HG03097 (cell line): ENCODE measurements around the gene CCDC91.
A peak's percentile ranks its signal among the peaks of the same experiment; 100 is the strongest.

Experiments used
- ATAC-seq: cut with Tn5 transposase; IDR thresholded peaks from one replicate; pipeline ENCODE4 v1.9.1; 2021; ENCODE audit not compliant: unreplicated experiment, low FRiP score

The CCDC91 gene, protein sequence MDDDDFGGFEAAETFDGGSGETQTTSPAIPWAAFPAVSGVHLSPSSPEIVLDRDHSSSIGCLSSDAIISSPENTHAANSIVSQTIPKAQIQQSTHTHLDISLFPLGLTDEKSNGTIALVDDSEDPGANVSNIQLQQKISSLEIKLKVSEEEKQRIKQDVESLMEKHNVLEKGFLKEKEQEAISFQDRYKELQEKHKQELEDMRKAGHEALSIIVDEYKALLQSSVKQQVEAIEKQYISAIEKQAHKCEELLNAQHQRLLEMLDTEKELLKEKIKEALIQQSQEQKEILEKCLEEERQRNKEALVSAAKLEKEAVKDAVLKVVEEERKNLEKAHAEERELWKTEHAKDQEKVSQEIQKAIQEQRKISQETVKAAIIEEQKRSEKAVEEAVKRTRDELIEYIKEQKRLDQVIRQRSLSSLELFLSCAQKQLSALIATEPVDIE

GRCh38 chr12:28190321-28191050 is at the start of gene CCDC91:
Gene CCDC91, plus strand, starts transcription at chr12:28190456. Its CDS starts 66,760 bp downstream, at chr12:28257216.
- peak; percentile 91 for ATAC-seq

DNA sequence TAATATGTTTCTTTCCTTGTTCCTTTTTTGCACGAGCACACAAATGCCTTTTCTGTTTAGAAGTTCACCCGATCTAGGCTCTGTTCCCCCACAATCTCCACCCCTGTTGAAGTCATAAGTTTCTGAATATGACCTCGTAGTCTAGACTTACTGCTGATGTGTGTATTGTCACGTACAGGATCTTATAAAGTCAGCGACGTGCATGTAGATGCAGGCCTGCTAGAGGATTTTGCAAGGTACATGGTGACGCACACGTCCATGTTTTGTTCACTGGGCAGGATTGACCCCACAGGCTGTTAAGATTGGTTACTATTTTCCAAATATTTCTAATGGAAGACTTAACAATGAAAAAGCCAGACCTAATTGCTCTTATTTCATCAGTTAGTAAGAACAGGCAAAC is 46.2 kb upstream of the CCDC91 start:
- ATAC-seq: no peak

DNA sequence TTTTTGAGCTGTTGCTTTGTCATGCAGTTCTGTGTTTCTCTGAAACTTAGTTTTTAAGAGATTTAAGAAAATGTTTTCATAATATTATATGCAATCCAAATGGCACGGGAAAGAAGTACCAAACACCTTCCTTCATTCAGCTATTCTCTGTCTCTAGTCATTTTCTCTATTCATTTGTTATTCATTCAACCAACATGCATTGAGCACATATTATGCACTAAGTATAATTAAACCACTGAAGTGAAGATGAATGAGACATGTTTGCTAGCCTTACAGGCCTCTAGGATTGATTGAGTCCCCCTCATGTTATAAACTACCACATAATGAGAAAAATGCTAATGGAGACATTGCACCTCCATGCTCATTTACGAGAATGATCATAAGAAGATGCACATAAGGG is 45.7 kb upstream of the CCDC91 start:
- no peak for ATAC-seq

DNA sequence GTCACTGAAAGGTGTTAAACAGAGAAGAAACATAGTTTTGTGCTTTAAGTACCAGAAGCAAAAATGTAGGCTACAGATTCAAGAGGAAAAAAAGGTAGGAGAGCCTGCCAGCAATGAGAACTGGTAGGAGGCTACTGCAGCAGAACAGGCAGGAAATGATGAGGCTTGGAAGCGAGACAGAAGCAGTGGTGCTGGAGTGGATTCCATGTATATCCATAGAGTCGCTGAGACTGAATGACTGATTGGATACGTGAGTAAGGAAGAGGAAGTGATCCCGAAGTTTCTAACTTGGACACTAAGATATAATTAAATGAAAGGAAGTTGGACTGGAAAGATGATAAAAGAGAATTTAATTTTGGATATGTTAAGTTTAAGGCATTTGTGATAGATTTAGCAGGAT is 45.0 kb upstream of the CCDC91 start:
- ATAC-seq: no peak

- no peak for ATAC-seq
Observed at GRCh38 chr12:28149279-28149678, 41.0 kb upstream of the CCDC91 start.

DNA sequence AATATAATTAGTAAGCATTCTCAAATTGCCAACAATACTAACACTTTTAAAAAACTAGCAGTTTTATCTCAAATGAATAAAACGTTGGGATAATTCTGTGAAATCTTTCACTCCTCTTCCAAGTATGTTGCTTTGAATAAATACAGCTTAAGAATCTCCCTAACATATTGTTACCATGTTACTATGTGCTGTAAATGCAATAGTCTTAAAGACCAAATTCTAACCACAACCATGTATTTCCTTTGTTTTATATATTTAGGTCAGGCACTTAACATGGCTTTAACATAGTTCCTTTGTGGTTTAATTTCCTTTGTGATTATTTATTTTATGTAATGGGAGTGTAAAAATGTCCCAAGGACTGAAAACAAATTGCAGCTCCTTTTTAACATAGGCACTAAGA is 33.9 kb upstream of the CCDC91 start:
- ATAC-seq: no peak

GRCh38 chr12:28156804-28157203 is 33.5 kb upstream of the CCDC91 start:
- ATAC-seq: no peak

DNA sequence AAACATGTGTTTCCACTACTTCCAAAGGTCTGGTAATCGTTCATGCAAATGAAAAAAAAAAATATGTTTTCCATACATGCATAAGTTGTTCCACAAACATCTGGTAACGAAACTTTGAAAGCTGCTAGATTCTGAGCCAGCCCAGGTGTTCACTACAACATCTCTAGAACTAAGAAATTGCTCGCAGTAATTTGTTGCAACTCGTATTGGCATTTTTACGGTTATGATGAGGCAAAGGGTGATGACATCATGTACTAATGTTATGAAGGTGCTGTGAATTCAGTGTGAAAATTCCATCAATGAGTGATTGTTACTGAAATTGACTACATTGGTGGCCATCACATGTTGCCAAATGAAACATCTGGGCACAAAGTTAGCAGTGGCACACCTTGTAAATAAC is 31.9 kb upstream of the CCDC91 start:
- ATAC-seq: no peak

DNA sequence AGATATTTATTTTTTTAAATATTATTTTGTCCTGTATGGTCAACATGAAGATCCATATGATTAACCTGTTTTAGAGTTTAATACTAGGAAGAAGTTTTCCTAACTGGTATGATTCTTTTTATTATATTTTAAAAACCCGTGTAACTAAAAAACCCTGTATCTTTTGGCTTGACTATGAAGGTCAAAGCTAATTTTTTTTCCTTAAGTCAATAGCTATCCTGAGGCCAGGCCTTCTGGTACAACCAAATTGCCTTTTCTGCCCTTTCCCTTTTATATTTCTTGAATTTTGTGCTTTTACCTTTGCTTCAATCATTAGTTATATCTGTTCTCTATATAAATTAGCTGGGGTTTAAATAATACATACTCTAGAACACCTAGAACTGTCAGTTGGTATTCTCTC is 30.6 kb upstream of the CCDC91 start:
- no peak for ATAC-seq

DNA sequence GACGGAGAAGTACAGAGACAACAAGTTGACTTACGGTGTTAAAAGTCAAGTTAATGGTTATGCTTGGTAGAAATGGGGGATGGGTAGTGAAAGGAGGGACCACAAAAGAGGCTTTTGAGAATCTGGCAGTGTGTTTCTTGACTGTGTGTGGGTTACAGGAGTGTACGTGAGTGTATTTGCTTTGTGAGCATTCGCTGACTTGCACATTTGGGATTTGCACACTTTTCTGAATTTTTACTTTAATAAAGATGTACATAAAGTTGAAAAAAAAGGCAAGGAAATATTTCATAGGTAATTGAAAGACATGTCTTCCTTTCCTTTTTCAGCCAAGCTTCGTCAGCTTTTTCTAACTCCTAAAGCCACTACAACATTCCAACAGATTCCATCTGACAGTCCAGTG is 28.6 kb upstream of the CCDC91 start:
- no peak for ATAC-seq

DNA sequence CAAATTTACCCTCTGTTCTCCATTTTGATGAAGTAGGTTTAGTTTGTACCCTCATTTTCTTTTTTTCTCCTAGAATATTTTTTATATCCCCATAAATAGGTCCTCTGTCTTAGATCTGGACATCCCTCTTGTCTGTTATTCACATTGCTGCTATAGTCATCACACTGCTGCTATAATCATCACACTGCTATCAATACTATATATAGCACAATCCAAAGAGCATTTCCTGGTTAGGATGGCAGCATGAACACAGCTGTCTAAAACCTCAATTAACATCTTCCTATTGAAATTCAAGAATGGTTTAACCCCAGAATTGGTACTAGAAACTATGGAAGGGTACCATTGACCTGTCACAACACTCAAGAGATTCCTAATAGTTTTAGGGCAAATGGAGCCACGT is 27.6 kb upstream of the CCDC91 start:
- no peak for ATAC-seq

DNA sequence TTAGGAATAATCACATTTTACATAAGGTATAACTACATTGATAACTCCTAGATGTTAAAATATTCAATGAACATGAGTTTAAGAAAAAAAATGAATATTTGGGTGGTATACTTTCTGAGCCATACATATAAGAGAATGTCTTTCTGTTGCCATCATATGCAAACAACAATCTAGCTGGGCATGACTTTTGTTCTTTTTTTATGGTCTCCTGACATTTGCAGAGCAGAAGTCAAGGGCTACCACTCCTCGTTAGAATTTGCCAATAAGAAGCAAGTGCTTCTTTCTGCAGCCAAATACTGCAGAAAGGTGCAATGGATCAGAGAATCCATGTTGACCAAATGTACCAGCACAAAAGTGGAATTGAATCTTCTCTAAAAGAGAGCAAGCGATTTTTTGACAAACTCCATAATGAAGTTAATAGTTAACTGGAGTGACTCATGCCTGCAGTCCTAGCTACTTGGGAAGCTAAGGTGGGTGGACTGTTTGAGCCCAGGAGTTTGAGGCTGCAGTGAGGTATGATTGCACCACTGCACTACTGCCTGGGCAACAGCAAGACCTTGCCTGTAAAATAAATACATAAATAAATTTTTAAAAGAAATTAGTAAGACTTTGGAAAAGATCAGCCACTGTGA is 25.5 kb upstream of the CCDC91 start:
- ATAC-seq: no peak

DNA sequence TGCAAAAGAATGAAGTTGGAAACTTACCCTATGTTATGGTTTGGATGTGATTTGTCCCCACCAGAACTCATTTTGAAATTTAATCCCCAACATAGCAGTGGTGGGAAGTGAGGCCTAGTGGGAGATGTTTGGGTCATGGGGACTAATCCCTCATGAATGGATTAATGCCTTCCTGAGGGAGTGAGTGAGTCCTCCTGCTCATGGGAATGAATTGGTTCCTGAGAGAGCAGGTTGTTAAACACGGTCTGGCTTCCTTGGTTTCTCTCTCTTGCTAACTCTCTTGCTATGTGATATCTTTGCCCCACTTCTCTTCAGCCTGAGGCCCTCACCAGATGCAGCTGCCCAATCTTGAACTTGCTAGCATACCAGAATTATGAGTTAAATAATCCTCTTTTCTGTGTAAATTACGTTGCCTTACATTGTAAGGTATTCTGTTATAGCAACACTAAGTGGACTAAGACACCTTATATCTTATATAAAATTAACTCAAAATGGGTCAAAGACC is 22.2 kb upstream of the CCDC91 start:
- no peak for ATAC-seq

DNA sequence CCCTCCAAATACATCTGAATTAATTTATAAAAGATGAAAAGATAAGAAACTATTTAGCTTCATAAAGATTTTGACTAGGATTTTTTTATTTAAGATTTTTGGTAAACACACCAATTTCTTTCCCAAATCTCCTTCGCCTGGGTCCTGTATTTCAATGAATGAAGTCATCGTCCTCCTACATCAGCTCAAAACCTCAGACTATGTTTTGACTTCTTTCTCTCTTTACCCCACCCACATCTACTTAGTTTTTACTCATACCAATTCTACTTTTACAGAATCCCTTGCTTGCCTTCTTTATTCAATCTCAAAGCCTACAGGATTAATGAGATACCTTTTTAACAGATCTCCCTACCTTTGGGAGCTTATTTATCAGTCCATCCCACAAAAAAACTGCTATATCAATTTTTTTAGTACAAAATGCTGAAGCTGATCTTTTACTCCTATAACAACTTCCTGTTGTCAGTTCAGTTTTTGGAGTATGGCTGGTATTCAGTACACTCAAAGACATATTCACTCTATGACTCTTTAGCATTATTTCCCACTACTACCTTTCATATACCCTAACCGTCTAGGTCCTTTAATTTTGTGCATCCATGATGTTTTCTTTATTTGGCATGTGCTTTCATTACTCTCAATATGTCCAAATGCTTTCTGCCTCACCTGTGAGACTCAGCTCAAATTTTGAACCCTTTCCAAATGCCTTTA is 18.7 kb upstream of the CCDC91 start:
- no peak for ATAC-seq

DNA sequence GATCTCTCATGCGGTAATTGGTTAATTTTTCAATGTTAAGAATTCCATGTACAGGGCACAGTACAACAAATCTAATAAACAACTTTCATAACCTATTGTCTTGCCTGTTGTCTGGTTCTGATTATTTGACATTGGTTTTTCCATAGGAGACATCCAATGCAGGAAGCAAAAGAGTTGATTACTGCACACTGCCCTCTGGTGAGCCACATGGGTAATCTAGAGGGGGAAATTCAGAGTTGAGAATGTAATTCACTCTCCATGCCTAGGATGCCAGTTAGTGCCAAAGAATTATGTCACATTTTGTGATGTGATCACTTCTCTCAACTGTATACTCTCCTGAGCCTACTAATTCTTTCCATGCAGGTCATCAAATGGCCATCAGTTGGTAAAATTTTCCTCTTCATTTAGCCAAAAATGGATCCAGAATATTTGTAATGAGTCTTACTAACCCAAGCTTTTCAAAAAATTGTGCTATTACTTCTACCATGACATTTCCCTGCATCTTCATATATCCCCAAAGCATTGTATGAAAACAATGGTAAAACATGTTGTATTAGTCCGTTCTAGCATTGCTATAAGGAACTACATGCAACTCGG is 17.7 kb upstream of the CCDC91 start:
- no peak for ATAC-seq

GRCh38 chr12:28173440-28173839 is 16.8 kb upstream of the CCDC91 start:
- no peak for ATAC-seq

DNA sequence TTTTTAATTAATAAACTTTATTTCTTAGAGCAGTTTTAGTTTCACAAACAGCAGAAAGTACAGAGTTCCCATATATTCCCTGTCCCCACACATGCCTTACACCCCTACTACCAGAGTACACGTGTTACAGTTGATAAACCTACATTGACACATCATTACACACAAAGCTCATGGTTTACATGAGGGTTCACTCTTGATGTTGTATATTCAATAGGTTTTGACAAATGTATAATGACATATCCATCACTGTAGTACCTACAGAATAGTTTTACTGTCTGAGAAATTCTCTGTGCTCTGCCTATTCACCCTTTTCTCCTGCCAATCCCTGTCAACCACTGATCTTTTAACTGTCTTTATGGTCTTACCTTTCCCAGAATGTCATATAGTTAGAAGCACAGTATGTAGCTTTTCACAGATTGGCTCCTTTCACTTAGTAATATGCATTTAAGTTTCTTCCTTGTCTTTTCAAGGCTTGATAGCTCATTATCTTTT is 15.1 kb upstream of the CCDC91 start:
- no peak for ATAC-seq

DNA sequence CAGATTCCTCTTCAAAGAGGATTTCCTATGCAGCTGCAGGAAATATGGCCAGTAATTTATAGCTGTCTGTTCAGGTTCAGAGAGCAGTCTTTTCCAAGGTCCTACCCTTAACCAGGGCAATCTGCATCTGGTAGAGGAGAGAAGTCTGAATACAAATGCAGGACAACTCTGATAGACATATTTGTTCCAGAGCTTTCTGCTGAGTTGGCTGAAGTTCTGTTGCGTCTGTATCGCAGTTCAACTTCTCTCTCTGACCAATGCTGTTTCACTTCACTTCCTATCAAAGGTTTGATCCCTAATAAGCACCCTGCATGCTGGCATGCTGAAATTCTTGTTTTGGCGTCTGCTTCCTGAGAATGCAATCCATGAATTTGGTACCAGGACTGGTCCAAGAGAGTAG is 14.0 kb upstream of the CCDC91 start:
- no peak for ATAC-seq

GRCh38 chr12:28177461-28177860 is 12.8 kb upstream of the CCDC91 start:
- no peak for ATAC-seq

- no peak for ATAC-seq
Observed at GRCh38 chr12:28177905-28178304, 12.4 kb upstream of the CCDC91 start.
